Measurements from ENCODE around the gene CADM1.

GRCh38 chr11:115134926-115135325 is 369.3 kb downstream of the CADM1 start:
- TF ChIP-seq POLR2A (IDR thresholded peaks at IDR 0.05; ENCODE audit: low read length) (no peak), GATA1 (IDR thresholded peaks at IDR 0.05; ENCODE audit: low read depth, low read length) (no peak)
